C4-2B (cell line): ENCODE results near the gene AP2A2.

ENCODE experiments used
- CTCF ChIP-seq: fragments of 450-650 bp; conservative IDR thresholded peaks from 2 replicates; pipeline ENCODE4 v1.5.1; 2017; ENCODE audit warnings: mild to moderate bottlenecking
- ZFX ChIP-seq: fragments of 450-650 bp; IDR thresholded peaks from 2 replicates; pipeline ENCODE4 v1.6.1; 2017

GRCh38 chr11:887589-887988 lies 38.1 kb upstream of the AP2A2 start:
- TF ChIP-seq CTCF (no peak), ZFX (no peak)
